ENCODE measurements around the gene VAX1. TPM values are rescaled to one million over a fixed set of nuclear protein-coding genes. Genes with fewer than 3 reads are reported as not detected.
A peak's percentile ranks its signal among the peaks of the same experiment; 100 is the strongest.

The VAX1 gene
- total and polyA plus RNA-seq, 2 of the 4 experiments (the other 2 are of a cell fraction), result not detected

DNA sequence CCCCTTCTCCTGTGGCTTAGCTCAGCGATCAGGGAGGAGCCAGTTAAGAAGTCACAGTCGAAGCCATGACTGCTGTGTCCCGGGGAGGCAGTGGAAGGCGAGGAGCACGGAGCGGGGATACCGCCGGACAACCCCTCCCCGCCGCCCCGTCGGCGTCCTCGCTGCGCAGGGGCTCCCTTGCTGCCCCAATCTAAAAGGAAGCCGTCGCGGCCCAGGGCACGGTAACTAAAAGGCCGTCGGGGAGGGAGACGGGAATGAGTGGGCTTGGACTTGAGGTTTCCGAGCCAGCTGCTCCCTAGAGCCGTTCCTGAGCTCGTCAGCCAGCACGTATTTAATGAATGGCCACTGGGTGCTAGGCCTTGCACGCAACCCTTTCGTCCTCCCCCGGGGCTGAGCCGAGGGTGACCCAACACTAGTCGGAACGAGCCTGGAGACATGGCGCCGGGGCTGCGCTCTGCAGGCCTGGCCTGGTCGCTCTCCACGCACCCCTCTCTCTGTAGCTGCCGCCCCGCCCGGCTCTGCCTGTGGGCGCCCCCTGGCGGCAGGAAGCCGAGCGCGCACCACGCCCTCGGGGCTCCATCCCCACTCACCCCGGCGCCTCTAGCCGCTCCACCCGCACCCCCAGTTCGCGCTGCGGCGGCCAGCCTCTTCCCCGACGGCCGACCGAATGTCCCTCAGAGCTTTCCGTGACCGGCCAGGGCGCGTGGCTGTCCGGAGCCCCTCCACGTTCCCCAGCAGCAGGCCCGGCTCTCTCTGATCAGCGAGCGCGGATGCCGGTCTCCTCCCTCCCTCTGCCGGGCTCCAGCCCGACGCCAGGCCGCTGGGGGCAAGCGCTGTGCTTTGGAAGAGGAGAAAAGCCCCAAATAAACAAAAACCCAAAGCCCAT lies 30.0 kb upstream of the VAX1 start:
- dilution Hi-C loops (cut with HindIII; ENCODE audit: low sequenced_read_pairs, unreplicated experiment) (no loop called here), in situ Hi-C loops (cut with MboI; ENCODE audit: low sequenced_read_pairs) (no loop called here), intact Hi-C loops (cut with micrococcal nuclease) (loop anchor here (5.0 to 10.0 kb wide), 2 partner anchors 163 to 281 kb away; partner anchors contain the start of gene SHTN1)
- Histone ChIP-seq H2AFZ (replicated peaks; ENCODE audit: low read length, poor library complexity) (peak overlapping the region; percentile 51), H4K8ac (ENCODE audit: low read depth in 2 of 2, low read length in 2 of 2) (no peak overlapping the region), H3K4me1 (ENCODE audit: control insufficient read depth, insufficient read depth, low read length) (no peaks in the 10 kb centered on the region), H2AK9ac (replicated peaks; ENCODE audit: low read depth, low read length, poor library complexity) (no peak overlapping the region), H3K56ac (ENCODE audit: extremely low read depth, insufficient read depth, low read length) (no peak overlapping the region), H3K27me3 (ENCODE audit: control insufficient read depth, insufficient read depth, low read length) (peaks cover 78% of the 10 kb centered on the region), H4K20me1 (ENCODE audit: insufficient read depth, low read length) (no peaks in the 10 kb centered on the region), H3K79me1 (ENCODE audit: low read depth in 1 of 2, low read length in 2 of 2) (no peaks in the 10 kb centered on the region), H3K4me3 (ENCODE audit: insufficient read depth, low read depth, low read length) (no peak overlapping the region), H3K27ac (ENCODE audit: insufficient read depth, low read length) (no peak overlapping the region), H3K4ac (ENCODE audit: low read depth, low read length) (no peak overlapping the region), H2BK5ac (ENCODE audit: low read depth, low read length, poor library complexity, severe bottlenecking) (no peak overlapping the region), H3K9me1 (ENCODE audit: insufficient read depth, low read length) (no peaks in the 10 kb centered on the region), H2BK120ac (ENCODE audit: low read depth, low read length) (no peak overlapping the region), H3K23ac (ENCODE audit: low read depth, low read length) (no peak overlapping the region), H2AK5ac (ENCODE audit: low read depth, low read length) (no peak overlapping the region), H3K9ac (ENCODE audit: low read depth, low read length) (no peak overlapping the region), H3K36me3 (ENCODE audit: control insufficient read depth, insufficient read depth, low read length) (no peaks in the 10 kb centered on the region), H4K5ac (ENCODE audit: low read depth, low read length) (no peak overlapping the region), H3K9me3 (ENCODE audit: control insufficient read depth, insufficient read depth, low read length) (peaks cover 4% of the 10 kb centered on the region; the same call in 1 of the 2 replicates), H3K18ac (ENCODE audit: low read depth, low read length) (no peak overlapping the region), H4K91ac (ENCODE audit: insufficient read depth, low read depth, low read length) (no peak overlapping the region), H2BK20ac (ENCODE audit: low read depth, low read length) (no peak overlapping the region), H3K14ac (replicated peaks; ENCODE audit: low read depth, low read length) (no peak overlapping the region), H2BK15ac (ENCODE audit: low read depth, low read length) (no peak overlapping the region), H3K4me2 (ENCODE audit: low read depth, low read length) (peak overlapping the region; percentile 27; the same call in 1 of the 2 replicates)
- peak; percentile 10 for DNase-seq
- peak; percentile 90 for ATAC-seq (ENCODE audit: low read depth)
- ChIA-PET CTCF (interaction anchor here (0.7 to 3.0 kb wide), 5 partner anchors 10 to 483 kb away, joined by 3 to 12 read pairs (median 7); no protein-coding TSS in a partner anchor), POLR2A (ENCODE audit: unreplicated experiment) (no interaction called here)
- 4% methylated on average over 27 of the region's 75 CpGs; no CpG with 5 or more reads in 1 of the 2 experiments for WGBS, 2 experiments (ENCODE audit: extremely low coverage in 2 of 2, insufficient read length in 1 of 2)
- BruUV-seq (replicated peaks), result no TSS peak
- TF ChIP-seq CHD1 (IDR thresholded peaks at IDR 0.05; ENCODE audit: low read depth, low read length) (no peak), NFE2L2 (IDR thresholded peaks at IDR 0.05; ENCODE audit: low read depth, low read length) (no peak), RAD21 (IDR thresholded peaks at IDR 0.05; ENCODE audit: low read length) (peak; percentile 40), CEBPB (IDR thresholded peaks at IDR 0.05; ENCODE audit: low read depth, low read length) (no peak), SMC3 (IDR thresholded peaks at IDR 0.05; ENCODE audit: low read depth, low read length) (peak; percentile 30; the same call in 1 of the 2 replicates), RCOR1 (IDR thresholded peaks at IDR 0.05; ENCODE audit: insufficient replicate concordance, low read length) (no peak), RFX5 (IDR thresholded peaks at IDR 0.05; ENCODE audit: low read depth, low read length) (no peak), FOS (IDR thresholded peaks at IDR 0.05; ENCODE audit: low read depth, low read length) (no peak), MXI1 (IDR thresholded peaks at IDR 0.05; ENCODE audit: borderline replicate concordance, low read depth, low read length) (no peak), BHLHE40 (IDR thresholded peaks at IDR 0.05; ENCODE audit: low read depth, low read length) (no peak)
- TF ChIP-seq, protein P1, sequence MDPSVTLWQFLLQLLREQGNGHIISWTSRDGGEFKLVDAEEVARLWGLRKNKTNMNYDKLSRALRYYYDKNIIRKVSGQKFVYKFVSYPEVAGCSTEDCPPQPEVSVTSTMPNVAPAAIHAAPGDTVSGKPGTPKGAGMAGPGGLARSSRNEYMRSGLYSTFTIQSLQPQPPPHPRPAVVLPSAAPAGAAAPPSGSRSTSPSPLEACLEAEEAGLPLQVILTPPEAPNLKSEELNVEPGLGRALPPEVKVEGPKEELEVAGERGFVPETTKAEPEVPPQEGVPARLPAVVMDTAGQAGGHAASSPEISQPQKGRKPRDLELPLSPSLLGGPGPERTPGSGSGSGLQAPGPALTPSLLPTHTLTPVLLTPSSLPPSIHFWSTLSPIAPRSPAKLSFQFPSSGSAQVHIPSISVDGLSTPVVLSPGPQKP (IDR thresholded peaks at IDR 0.05; ENCODE audit: borderline replicate concordance, low read depth, low read length), result no peak
- TF ChIP-seq, protein P2, sequence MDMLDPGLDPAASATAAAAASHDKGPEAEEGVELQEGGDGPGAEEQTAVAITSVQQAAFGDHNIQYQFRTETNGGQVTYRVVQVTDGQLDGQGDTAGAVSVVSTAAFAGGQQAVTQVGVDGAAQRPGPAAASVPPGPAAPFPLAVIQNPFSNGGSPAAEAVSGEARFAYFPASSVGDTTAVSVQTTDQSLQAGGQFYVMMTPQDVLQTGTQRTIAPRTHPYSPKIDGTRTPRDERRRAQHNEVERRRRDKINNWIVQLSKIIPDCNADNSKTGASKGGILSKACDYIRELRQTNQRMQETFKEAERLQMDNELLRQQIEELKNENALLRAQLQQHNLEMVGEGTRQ (IDR thresholded peaks at IDR 0.05; ENCODE audit: low read depth, low read length), result no peak
- TF ChIP-seq, protein P3, sequence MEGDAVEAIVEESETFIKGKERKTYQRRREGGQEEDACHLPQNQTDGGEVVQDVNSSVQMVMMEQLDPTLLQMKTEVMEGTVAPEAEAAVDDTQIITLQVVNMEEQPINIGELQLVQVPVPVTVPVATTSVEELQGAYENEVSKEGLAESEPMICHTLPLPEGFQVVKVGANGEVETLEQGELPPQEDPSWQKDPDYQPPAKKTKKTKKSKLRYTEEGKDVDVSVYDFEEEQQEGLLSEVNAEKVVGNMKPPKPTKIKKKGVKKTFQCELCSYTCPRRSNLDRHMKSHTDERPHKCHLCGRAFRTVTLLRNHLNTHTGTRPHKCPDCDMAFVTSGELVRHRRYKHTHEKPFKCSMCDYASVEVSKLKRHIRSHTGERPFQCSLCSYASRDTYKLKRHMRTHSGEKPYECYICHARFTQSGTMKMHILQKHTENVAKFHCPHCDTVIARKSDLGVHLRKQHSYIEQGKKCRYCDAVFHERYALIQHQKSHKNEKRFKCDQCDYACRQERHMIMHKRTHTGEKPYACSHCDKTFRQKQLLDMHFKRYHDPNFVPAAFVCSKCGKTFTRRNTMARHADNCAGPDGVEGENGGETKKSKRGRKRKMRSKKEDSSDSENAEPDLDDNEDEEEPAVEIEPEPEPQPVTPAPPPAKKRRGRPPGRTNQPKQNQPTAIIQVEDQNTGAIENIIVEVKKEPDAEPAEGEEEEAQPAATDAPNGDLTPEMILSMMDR (conservative IDR thresholded peaks at IDR 0.05; ENCODE audit: low read depth, low read length), result peak; percentile 63
